GM18517 (cell line): ENCODE measurements around the gene PSORS1C1.

Experiments
- ATAC-seq: cut with Tn5 transposase; IDR thresholded peaks from one replicate; pipeline ENCODE4 v1.9.1; 2021; ENCODE audit warnings: mild to moderate bottlenecking, moderate library complexity; ENCODE audit not compliant: unreplicated experiment

Gene PSORS1C1

GRCh38 chr6:31094389-31094881 is 20.2 kb upstream of the PSORS1C1 start:
- no peak for ATAC-seq

DNA sequence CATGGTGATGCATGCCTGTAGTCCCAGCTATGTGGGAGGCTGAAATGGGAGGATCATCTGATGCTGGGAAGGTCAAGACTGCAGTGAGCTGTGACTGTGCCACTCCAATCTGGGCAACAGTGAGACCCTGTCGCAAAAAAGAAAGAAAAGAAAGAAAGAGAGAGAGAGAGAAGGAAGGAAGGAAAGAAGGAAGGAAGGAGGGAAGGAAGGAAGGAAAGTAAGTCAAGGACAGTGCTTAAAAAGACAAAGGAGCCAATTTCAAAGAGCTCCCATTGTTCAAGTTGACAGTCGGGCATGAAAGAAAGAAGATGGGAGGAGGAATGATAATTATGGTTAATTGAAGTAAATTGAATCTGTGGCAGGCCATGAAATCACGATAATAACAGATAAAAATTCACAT is 18.4 kb upstream of the PSORS1C1 start:
- ATAC-seq: no peak

GRCh38 chr6:31096656-31097055 is 17.9 kb upstream of the PSORS1C1 start:
- ATAC-seq: no peak

- no peak for ATAC-seq
Observed at GRCh38 chr6:31098449-31098938, 16.1 kb upstream of the PSORS1C1 start.

GRCh38 chr6:31103136-31103535 is 11.5 kb upstream of the PSORS1C1 start:
- ATAC-seq: no peak

GRCh38 chr6:31107052-31107451 is 7.5 kb upstream of the PSORS1C1 start:
- ATAC-seq: no peak

DNA sequence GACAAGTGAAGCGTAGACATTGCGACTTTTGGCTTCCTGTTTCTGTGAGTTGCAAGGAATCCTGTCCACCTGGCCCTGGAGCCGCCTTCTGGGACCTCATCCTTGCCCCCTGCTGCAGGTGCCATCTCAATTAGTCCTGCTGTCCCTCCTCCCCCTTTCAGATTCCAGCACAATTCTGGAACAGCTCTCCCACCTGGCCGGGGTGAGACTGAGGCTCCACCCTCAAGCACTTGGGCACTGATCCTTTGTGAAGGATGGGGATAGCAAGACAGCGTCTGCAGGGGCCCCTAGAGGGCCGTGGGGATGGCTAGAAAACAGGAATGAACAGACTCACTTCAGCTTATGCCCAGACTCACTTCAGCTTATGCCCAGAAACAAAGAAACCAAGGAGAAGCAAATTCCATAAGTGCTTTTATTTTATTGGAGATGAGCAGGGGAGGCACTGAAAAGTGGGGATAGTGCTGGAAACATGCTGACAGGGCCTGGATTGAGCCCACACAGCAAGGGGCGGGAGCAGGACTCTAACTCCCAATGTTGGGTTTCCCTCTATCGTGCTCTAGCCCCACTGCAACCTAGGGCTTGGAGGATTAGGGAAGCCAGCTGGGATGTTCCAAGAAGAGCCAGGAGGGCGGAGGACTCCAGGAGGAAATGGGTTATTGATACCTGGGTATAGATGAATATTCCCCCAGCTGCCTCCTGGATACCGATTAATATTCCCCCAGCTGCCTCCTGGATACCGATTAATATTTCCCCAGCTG is 3.6 kb upstream of the PSORS1C1 start:
- no peak for ATAC-seq

DNA sequence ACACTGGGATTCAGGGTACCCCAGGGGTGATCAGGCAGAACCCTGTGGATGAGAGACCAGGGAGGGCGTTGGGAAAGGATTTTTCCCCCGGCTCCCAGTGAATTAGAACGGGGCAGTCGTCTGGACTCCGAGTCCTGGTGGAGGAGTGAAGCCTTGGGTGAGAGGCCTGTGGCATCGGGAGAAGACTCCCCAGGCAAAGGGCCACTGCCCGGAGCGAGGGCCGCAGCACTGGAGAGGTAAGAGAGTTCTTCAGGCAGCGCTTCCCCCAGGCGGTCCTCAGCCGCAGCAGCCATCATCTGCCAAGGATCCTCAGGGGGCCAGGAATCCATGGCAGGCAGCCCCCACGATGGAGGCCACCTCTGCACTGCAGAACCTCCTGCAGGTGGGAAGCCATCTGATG is 2.9 kb upstream of the PSORS1C1 start:
- no peak for ATAC-seq

GRCh38 chr6:31112478-31112877 is 2.1 kb upstream of the PSORS1C1 start, which contains the start of gene C6orf15:
Gene C6orf15 (minus strand): TSS chr6:31112575. CDS start chr6:31112555, 20 bp downstream.
- ATAC-seq: no peak

DNA sequence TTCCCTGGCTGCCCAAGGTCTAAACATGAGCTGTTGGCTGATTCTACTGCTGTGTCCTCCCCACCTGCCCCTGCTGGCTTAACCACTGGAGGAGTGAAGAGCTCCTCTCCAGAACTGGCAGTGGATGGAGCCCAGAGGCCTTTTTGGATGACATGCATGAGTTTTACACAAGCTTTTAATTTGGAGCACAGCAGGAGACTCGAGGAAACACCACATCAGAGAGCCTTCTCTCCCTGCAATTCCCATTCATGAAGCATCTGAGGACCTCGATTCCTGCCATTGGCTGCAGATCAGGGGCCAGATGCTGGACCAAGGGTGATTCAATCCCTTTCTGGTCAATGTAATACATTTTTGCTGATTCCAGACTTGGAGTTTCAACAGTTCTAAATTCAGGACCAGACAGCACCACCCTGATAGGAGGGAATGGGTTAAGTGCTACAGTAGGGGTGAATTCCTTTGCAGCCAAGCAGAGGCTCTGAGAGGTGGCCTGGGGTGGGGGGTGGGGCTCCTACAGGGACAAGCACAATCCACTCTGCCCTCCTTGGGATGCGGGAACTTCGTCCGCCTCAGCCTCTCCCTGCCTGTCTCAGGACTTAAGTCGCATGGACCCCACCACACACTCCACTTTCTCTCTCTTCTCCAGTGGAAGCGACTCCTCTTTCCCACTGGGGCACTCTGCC is 599 bp upstream of the PSORS1C1 start:
- ATAC-seq: no peak

GRCh38 chr6:31114970-31115849 is 610 bp downstream of the PSORS1C1 start:
- ATAC-seq: no peak

- no peak for ATAC-seq
Observed at GRCh38 chr6:31115941-31116560, 1.5 kb downstream of the PSORS1C1 start.

DNA sequence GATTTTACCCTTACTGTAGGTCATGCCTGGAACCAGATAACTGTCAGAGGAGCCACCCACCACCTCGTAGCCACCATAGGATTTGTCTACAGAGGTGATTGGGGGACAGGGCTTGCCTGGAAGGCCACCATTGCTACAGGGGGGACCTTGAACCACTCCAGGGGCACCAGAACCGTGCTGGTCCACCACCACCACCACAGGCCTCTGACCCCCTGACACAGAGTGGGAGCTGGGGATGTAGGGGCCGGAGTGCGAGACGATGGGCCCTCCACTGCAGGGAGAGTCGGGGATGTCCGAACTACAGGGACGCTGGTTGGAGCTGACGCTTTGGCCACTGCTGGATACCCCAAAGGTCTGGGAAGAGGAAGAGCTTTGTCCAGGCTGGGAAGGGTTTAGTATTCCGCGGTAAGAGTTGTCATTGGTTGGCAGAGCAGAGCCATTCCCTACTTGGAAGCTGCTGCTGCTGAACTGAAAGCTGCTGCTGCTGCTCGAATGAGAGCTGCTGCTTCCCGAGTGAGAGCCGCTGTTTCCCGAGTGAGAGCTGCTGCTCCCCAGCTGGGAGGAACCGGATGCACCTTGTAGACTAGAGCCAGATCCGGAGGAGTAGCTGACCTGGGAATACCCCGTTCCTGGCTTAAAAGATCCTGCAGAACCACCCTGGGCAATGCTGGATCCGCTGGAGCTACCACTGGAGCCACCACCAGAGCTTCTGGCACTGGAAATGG is 2.2 kb downstream of the PSORS1C1 start:
- ATAC-seq: no peak

DNA sequence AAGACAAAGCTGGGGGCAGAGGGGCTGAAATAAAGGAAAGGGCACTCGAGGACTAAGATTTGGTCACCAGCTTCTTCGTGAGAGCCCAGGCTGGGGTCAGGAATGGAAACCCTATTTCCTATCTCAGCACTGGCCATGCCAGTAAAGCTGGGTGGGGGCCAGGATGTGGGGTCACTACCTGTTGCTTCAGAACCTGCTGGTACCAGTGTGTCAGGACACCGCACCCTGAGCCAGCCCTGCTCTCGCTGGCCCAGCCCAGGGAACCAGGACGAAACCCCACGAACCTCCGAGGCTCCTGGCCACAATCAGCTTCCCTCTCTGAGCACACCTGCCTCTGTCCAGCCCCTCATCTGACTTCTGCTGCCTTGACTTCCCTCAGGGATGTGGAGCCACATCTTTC is 3.6 kb downstream of the PSORS1C1 start:
- no peak for ATAC-seq

- no peak for ATAC-seq
Observed at GRCh38 chr6:31120151-31120915, 5.7 kb downstream of the PSORS1C1 start, which contains the start of gene CDSN. Gene CDSN (minus strand): TSS chr6:31120446. CDS start chr6:31120419, 27 bp downstream.

DNA sequence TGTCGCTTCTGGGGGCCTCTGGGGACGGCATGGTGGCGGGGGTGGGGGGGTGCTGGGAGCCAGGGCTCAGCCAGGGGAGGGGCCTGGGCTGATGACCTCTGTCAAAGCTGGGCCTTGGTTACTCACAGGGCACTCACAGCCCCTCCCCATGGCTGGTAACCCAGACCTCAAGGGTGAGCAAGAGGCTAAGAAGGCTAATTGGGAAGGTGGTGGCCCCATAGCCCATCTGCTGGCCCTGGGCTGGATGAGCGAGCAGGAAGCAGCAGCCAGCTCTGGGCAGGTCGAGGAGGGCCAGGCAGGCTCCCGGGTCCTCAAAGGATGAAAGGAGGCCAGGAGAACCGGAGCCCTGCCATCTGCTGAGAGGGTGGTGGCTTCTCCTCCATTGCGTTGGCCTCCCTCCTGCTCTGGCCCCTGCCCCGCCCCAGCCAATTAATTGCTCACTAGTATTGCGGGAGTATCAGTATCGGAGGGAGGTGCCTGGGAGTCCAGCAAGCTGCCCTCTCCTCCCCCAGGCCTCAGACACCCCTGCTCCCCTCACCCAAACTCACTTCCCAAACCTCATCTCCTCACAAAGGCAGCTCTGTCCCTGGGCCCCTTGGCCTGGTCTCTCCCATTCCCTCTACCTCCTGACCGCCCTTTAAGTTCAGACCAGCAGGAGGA is 6.7 kb downstream of the PSORS1C1 start:
- ATAC-seq: no peak

- ATAC-seq: no peak
Observed at GRCh38 chr6:31122791-31123706, 8.4 kb downstream of the PSORS1C1 start.

- ATAC-seq: no peak
Observed at GRCh38 chr6:31125162-31125561, 10.6 kb downstream of the PSORS1C1 start.
